ENCODE results near the gene POLR3B. TPM values are rescaled to one million over a fixed set of nuclear protein-coding genes. Genes with fewer than 3 reads are reported as not detected.

Gene POLR3B
- total and polyA plus RNA-seq, 3 donors from 2014 or later = 9.1 to 15.3 (median 13.0) TPM

DNA sequence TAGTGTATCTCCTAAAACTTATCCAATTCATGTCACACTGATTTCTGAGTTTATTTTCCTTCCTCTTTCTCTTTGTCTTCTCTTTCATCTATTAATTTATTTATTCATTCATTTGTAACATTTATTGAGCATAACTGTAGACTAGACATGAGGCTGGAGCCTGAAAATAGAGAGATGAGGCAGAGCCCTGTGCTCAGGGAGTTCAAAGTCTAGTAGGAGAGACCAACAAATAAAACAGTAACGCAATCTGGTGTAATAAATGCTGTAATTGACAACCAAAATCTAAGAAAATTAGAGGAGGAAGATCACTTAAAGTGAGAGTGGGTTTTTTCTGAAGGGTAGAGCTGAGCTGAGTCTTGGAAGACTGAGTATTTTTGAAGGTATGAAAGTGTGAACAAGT, 87.5 kb downstream of the POLR3B start:
- Histone ChIP-seq H3K27ac (no peak overlapping the region), H3K4me3 (no peak overlapping the region), H3K4me1 (no peaks in the 10 kb centered on the region), H3K9me3 (no peaks in the 10 kb centered on the region), H3K36me3 (ENCODE audit: low read depth, missing control alignments) (no peaks in the 10 kb centered on the region), H3K27me3 (no peaks in the 10 kb centered on the region)
- intact Hi-C loops (cut with DNase I; ENCODE audit: low total_unique reads) = no loop called here
- 0 to 46% methylated on average over 1 of the region's 1 CpG for WGBS, 2 donors
- DNase-seq = no peak
- TF ChIP-seq POLR2A (IDR thresholded peaks at IDR 0.05) = no peak
- TF ChIP-seq, protein P1, sequence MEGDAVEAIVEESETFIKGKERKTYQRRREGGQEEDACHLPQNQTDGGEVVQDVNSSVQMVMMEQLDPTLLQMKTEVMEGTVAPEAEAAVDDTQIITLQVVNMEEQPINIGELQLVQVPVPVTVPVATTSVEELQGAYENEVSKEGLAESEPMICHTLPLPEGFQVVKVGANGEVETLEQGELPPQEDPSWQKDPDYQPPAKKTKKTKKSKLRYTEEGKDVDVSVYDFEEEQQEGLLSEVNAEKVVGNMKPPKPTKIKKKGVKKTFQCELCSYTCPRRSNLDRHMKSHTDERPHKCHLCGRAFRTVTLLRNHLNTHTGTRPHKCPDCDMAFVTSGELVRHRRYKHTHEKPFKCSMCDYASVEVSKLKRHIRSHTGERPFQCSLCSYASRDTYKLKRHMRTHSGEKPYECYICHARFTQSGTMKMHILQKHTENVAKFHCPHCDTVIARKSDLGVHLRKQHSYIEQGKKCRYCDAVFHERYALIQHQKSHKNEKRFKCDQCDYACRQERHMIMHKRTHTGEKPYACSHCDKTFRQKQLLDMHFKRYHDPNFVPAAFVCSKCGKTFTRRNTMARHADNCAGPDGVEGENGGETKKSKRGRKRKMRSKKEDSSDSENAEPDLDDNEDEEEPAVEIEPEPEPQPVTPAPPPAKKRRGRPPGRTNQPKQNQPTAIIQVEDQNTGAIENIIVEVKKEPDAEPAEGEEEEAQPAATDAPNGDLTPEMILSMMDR (IDR thresholded peaks at IDR 0.05) = no peak

DNA sequence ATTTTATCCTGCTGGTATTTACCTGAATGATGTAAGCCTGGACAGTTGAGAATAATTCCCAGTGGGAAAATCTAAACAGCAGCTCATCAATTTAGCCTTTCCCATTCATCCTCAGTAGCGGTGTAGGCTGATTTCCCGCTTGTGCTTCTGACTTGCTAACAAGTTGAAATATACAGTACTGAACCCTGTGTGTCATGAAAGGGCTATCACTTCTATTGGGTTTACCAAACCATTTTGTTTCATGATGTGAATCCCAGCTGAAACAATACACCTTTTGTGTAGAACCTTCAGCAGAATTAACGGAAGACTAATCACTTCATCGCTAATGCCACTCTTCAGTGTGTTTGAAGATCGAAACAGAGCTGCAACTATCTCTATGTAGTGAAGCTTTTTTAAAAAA, 88.4 kb downstream of the POLR3B start:
- no peaks in the 10 kb centered on the region for H3K9me3 ChIP-seq
- no peak overlapping the region for H3K27ac ChIP-seq
- 86 to 95% methylated on average over 5 of the region's 5 CpGs for WGBS, 2 donors
- no peak overlapping the region for H3K4me3 ChIP-seq
- H3K27me3 ChIP-seq = no peaks in the 10 kb centered on the region
- TF ChIP-seq, protein P1 (IDR thresholded peaks at IDR 0.05) = no peak
- TF ChIP-seq POLR2A (IDR thresholded peaks at IDR 0.05) = no peak
- no peak for DNase-seq
- no peaks in the 10 kb centered on the region for H3K36me3 ChIP-seq (ENCODE audit: low read depth, missing control alignments)
- intact Hi-C loops (cut with DNase I; ENCODE audit: low total_unique reads) = no loop called here
- no peaks in the 10 kb centered on the region for H3K4me1 ChIP-seq

DNA sequence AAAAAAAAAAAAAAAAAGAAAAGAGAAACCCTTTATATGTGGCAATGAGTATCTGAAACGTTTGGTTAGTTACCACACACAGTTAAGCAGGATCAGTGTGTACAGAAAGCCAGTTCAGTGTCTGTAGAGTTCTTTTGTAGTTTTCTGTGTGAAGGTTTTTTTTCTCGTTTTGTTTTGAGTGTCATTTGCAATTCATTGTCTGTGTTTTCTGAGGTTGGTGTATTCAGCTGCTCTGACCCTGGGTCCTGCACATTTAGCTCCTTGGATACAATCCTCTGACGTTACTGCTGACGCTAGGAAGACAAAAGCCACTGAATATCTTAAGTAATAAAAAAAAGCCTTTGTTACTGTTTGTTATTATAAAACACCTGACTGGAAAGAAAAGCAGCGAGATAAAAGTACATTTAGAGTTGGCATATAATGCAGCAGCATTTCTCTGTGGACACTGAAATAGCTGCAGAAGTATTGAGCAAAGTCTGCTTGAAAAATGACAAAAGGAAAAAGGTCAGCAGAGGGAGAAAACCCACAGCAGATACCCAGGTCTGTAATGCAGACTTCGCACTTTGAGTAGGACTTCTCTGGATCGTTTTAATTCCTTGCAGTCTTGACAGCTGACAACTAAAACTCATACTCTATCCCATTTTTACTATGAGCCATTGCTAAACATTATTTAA, 89.0 kb downstream of the POLR3B start:
- no peak for DNase-seq
- Histone ChIP-seq H3K36me3 (ENCODE audit: low read depth, missing control alignments) (no peaks in the 10 kb centered on the region), H3K27me3 (no peaks in the 10 kb centered on the region), H3K27ac (no peak overlapping the region), H3K4me3 (no peak overlapping the region), H3K9me3 (no peaks in the 10 kb centered on the region), H3K4me1 (no peaks in the 10 kb centered on the region)
- TF ChIP-seq POLR2A (IDR thresholded peaks at IDR 0.05) = no peak
- TF ChIP-seq, protein P1 (IDR thresholded peaks at IDR 0.05) = no peak
- intact Hi-C loops (cut with DNase I; ENCODE audit: low total_unique reads) = no loop called here
- 51 to 61% methylated on average over 7 of the region's 7 CpGs for WGBS, 2 donors

DNA sequence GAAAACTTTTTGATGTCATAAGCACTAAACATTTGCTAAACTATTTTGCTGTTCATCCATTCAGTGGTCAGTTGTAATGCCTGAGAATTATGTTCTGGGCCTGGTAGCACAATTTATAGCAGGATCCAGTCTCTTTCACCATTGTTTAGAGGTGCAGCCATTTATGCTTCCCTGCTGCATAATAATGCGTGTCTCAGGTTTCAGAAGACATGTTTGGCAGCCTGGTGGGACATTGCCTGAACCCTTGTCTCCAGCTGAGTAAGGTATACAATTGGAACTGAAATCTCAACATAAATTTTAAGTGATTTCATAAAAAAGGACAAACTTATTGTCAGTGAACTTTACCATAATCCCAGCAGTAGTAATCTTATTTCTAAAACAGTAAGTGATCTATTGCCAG, 94.8 kb downstream of the POLR3B start:
- WGBS, 2 donors = 95% methylated on average over 1 of the region's 1 CpG
- Histone ChIP-seq H3K4me3 (no peak overlapping the region), H3K36me3 (ENCODE audit: low read depth, missing control alignments) (no peaks in the 10 kb centered on the region), H3K4me1 (no peaks in the 10 kb centered on the region), H3K9me3 (no peaks in the 10 kb centered on the region), H3K27me3 (no peaks in the 10 kb centered on the region), H3K27ac (no peak overlapping the region)
- TF ChIP-seq POLR2A (IDR thresholded peaks at IDR 0.05) = no peak
- TF ChIP-seq, protein P1 (IDR thresholded peaks at IDR 0.05) = no peak
- no peak for DNase-seq
- intact Hi-C loops (cut with DNase I; ENCODE audit: low total_unique reads) = no loop called here

DNA sequence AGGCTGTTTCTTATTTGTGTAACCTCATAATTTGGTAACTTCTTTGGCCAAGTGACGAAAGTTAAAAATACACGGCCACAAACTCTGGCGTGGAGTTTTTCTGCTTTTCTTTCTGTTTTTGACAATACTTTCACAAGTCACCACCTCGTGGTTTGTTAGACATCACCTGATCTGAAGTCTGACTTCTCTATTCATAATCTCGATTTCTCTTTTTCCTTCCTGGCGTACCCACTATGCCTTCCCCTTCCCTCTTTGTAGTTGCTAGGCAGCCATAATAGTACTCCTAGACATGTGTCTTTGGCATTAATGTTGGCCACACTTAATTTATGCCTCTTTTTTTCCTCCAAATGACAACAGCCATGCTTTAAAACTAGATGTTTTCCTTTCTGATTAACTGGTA, 97.6 kb downstream of the POLR3B start:
- TF ChIP-seq, protein P1 (IDR thresholded peaks at IDR 0.05) = no peak
- TF ChIP-seq POLR2A (IDR thresholded peaks at IDR 0.05) = no peak
- WGBS, 2 donors = 75 to 81% methylated on average over 6 of the region's 6 CpGs
- H3K27me3 ChIP-seq = no peaks in the 10 kb centered on the region
- DNase-seq = no peak
- intact Hi-C loops (cut with DNase I; ENCODE audit: low total_unique reads) = no loop called here
- no peaks in the 10 kb centered on the region for H3K36me3 ChIP-seq (ENCODE audit: low read depth, missing control alignments)
- H3K9me3 ChIP-seq = no peaks in the 10 kb centered on the region
- no peaks in the 10 kb centered on the region for H3K4me1 ChIP-seq
- no peak overlapping the region for H3K4me3 ChIP-seq
- no peak overlapping the region for H3K27ac ChIP-seq

Measured in testis (tissue), 3 donors.